Caco-2 (cell line): ENCODE results near the gene MANEAL. TPM values are rescaled to one million over a fixed set of nuclear protein-coding genes. Genes with fewer than 3 reads are reported as not detected.

Experiments used
- BruUV-seq: library from RNA; stranded (reverse); fragments of 400-500 nt; replicated peaks from 2 replicates; lab custom pipeline; 2021; lab: Mats Ljungman, UMichigan
- CTCF ChIA-PET: fragments of 300-600 bp; sonication (Branson Sonifier 250); formaldehyde crosslinking; loops from one replicate; lab custom pipeline; 2022; ENCODE audit warnings: antibody characterized with exemption; lab: Charles Lee
- POLR2A ChIA-PET: fragments of 300-600 bp; sonication (Branson Sonifier 250); formaldehyde crosslinking; loops from one replicate; lab custom pipeline; 2022; ENCODE audit warnings: antibody characterized with exemption; lab: Charles Lee
- DNase-seq, 2 experiments: peaks; one replicate each; pipeline versions ENCODE4 v3.0.0 to v3.0.0-alpha.2; 2020 to 2022
- H3K27me3 ChIP-seq: replicated peaks from 2 replicates; pipeline ENCODE4 v1.6.0; 2011; ENCODE audit warnings: low read length; ENCODE audit not compliant: control insufficient read depth, insufficient read depth
- H3K36me3 ChIP-seq: 2 replicates; pipeline ENCODE4 v1.5.1; 2011; ENCODE audit warnings: low read length; ENCODE audit not compliant: control insufficient read depth, insufficient read depth
- H3K4me1 ChIP-seq: fragments of 250-450 bp; sonication (Bioruptor Pico); 2 replicates; pipeline ENCODE4 v1.5.1; 2020; ENCODE audit warnings: mild to moderate bottlenecking
- H3K4me3 ChIP-seq: 2 replicates; pipeline ENCODE4 v1.5.1; 2011; ENCODE audit warnings: low read depth, mild to moderate bottlenecking, control low read depth, low read length
- H3K9me3 ChIP-seq: fragments of 250-450 bp; sonication (Bioruptor Pico); 2 replicates; pipeline ENCODE4 v1.5.1; 2020; ENCODE audit warnings: mild to moderate bottlenecking, moderate library complexity
- H3K27ac Mint-ChIP-seq: one replicate; pipeline ENCODE4 v1.8.0; 2022; ENCODE audit warnings: mixed read lengths; ENCODE audit not compliant: unreplicated experiment
- H3K27me3 Mint-ChIP-seq: one replicate; pipeline ENCODE4 v1.8.0; 2022; ENCODE audit warnings: mixed read lengths; ENCODE audit not compliant: insufficient read depth, unreplicated experiment
- H3K36me3 Mint-ChIP-seq: one replicate; pipeline ENCODE4 v1.8.0; 2022; ENCODE audit warnings: mild to moderate bottlenecking, mixed read lengths; ENCODE audit not compliant: insufficient read depth, unreplicated experiment
- H3K4me1 Mint-ChIP-seq: one replicate; pipeline ENCODE4 v1.8.0; 2022; ENCODE audit warnings: low read depth, mixed read lengths; ENCODE audit not compliant: unreplicated experiment
- H3K4me3 Mint-ChIP-seq: one replicate; pipeline ENCODE4 v1.8.0; 2022; ENCODE audit warnings: mild to moderate bottlenecking, moderate library complexity, mixed read lengths; ENCODE audit not compliant: unreplicated experiment
- H3K9me3 Mint-ChIP-seq: one replicate; pipeline ENCODE4 v1.8.0; 2022; ENCODE audit warnings: mixed read lengths; ENCODE audit not compliant: unreplicated experiment
- CTCF ChIP-seq, 2 experiments: fragments of 200-600 bp in 1 of 2; IDR thresholded peaks; 1 replicate in 1 of 2; 2 replicates in 1 of 2; pipeline versions ENCODE4 v1.5.1 to v1.8.0; 2011 to 2022; ENCODE audit warnings: antibody characterized with exemption in 1 of 2, control low read depth in 1 of 2, inconsistent platforms in 1 of 2, low read depth in 1 of 2, low read length in 1 of 2, mild to moderate bottlenecking in 1 of 2, moderate library complexity in 1 of 2; ENCODE audit not compliant: insufficient read depth in 1 of 2, severe bottlenecking in 1 of 2, unreplicated experiment in 1 of 2
- intact Hi-C: fragments of 100-400 bp; cut with micrococcal nuclease; formaldehyde crosslinking; loops from one replicate; pipeline ENCODE4 v1.10.0; 2022; ENCODE audit not compliant: unreplicated experiment
- total RNA-seq: library from RNA; stranded (reverse); gene quantifications from 2 replicates; pipeline ENCODE4 v1.2.3, GENCODE V29; 2022

The MANEAL gene
- total RNA-seq, 1 experiment from 2014 or later, result 25.9 TPM

DNA sequence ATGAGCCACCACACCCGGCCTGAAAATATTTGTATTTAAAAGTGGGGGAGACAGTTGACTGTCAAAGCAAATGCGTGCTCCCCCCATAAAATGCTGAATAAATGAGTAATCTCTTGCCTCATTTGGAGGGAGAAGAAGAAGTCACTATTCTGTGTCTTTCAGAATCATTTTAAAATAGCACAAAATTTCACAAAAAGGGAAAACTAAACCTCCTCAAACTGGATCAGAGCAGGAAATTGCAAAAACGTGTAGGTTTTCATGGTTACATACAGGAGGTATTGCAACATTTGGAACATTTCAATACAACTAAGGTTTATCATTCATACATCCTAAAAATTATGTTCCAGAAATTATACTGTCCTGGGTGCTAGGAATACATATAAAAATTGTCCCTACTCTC, 52.1 kb downstream of the MANEAL start:
- intact Hi-C loops, result no loop called here
- no peaks in the 10 kb centered on the region for H3K9me3 Mint-ChIP-seq
- Histone ChIP-seq H3K4me1 (no peaks in the 10 kb centered on the region), H3K36me3 (no peaks in the 10 kb centered on the region), H3K4me3 (no peak overlapping the region), H3K9me3 (no peaks in the 10 kb centered on the region), H3K27me3 (no peaks in the 10 kb centered on the region)
- H3K27me3 Mint-ChIP-seq, result no peaks in the 10 kb centered on the region
- TF ChIP-seq CTCF (IDR thresholded peaks at IDR 0.05; ENCODE audit: insufficient read depth in 1 of 2, low read depth in 1 of 2, low read length in 1 of 2, severe bottlenecking in 1 of 2, unreplicated experiment in 1 of 2), result no peak
- peaks cover 6% of the 10 kb centered on the region for H3K36me3 Mint-ChIP-seq
- CTCF ChIA-PET, result no interaction called here
- H3K4me1 Mint-ChIP-seq, result peaks cover 22% of the 10 kb centered on the region
- no peak overlapping the region for H3K27ac Mint-ChIP-seq
- POLR2A ChIA-PET, result interaction anchor here (0.5 kb wide), 1 partner anchor 27 kb away, joined by 5 read pairs; no protein-coding TSS in a partner anchor
- DNase-seq, result no peak
- no TSS peak for BruUV-seq
- H3K4me3 Mint-ChIP-seq, result no peak overlapping the region

DNA sequence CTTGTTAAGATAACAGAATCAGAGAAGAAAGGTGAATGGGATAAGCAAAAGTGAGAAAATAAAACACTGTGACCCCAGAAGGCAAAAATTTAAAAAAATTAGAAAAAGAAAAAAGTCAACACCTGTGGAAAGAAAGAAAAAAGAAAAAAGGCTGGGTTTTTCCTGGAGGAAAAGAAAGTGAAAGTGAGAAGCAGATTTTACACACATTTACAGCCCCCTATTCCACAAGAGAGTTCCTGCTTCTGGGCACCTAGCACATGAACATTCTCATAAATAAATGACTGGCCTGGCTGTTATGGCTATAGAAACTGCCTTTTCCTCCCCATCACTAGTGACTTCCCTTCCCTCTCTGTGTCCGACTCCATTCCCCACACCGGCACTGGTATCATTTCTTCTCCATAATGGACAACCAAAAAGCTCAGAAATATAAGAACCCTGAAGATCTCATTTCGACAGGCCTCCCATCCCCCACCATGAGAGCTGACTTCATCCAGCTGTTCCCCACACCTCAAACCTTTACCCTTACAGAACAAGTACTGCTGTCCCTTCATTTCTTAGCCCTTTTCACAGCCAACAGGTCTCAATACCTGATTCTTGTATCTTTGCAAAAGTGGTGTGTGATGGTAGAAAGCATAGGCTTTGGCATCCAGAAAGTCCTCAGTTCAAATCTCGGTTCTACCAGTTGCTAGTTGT, 53.1 kb downstream of the MANEAL start:
- Mint-ChIP-seq H3K36me3 (peaks cover 6% of the 10 kb centered on the region), H3K27me3 (no peaks in the 10 kb centered on the region), H3K4me3 (no peak overlapping the region), H3K4me1 (peaks cover 22% of the 10 kb centered on the region), H3K27ac (no peak overlapping the region), H3K9me3 (no peaks in the 10 kb centered on the region)
- no peak for DNase-seq
- ChIA-PET POLR2A (no interaction called here), CTCF (no interaction called here)
- Histone ChIP-seq H3K4me3 (no peak overlapping the region), H3K9me3 (no peaks in the 10 kb centered on the region), H3K4me1 (no peaks in the 10 kb centered on the region), H3K36me3 (no peaks in the 10 kb centered on the region), H3K27me3 (no peaks in the 10 kb centered on the region)
- BruUV-seq, result no TSS peak
- intact Hi-C loops, result no loop called here
- TF ChIP-seq CTCF (IDR thresholded peaks at IDR 0.05; ENCODE audit: insufficient read depth in 1 of 2, low read depth in 1 of 2, low read length in 1 of 2, severe bottlenecking in 1 of 2, unreplicated experiment in 1 of 2), result no peak

DNA sequence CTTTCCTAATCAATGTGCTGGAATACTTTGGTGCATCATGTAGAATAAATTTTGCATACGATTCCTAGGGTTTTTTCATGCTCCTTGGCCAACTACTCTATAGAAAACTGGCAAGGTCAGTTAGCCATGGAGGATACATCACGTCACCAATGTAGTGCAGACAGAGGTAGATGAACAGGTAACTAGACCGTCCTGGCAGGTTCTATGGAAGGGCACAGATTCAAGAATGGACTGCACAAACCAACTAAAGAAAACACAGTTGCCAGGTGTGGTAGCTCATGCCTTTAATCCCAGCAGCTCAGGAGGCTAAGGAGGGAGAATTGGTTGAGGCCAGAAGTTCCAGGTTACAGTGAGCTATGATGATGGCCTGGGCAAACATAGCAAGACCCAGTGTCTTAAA, 55.8 kb downstream of the MANEAL start:
- H3K27me3 Mint-ChIP-seq, result no peaks in the 10 kb centered on the region
- no peaks in the 10 kb centered on the region for H3K36me3 ChIP-seq
- H3K36me3 Mint-ChIP-seq, result peaks cover 15% of the 10 kb centered on the region
- peaks cover 11% of the 10 kb centered on the region for H3K4me1 Mint-ChIP-seq
- no peaks in the 10 kb centered on the region for H3K4me1 ChIP-seq
- BruUV-seq, result no TSS peak
- H3K27ac Mint-ChIP-seq, result no peak overlapping the region
- no peaks in the 10 kb centered on the region for H3K9me3 ChIP-seq
- ChIA-PET POLR2A (no interaction called here), CTCF (no interaction called here)
- no peak for TF ChIP-seq CTCF (IDR thresholded peaks at IDR 0.05; ENCODE audit: insufficient read depth in 1 of 2, low read depth in 1 of 2, low read length in 1 of 2, severe bottlenecking in 1 of 2, unreplicated experiment in 1 of 2)
- no peak for DNase-seq
- no peak overlapping the region for H3K4me3 Mint-ChIP-seq
- intact Hi-C loops, result no loop called here
- no peaks in the 10 kb centered on the region for H3K9me3 Mint-ChIP-seq
- no peak overlapping the region for H3K4me3 ChIP-seq
- no peaks in the 10 kb centered on the region for H3K27me3 ChIP-seq
